ENCODE measurements around the gene ELF5. TPM values are rescaled to one million over a fixed set of nuclear protein-coding genes. Genes with fewer than 3 reads are reported as not detected.

Gene ELF5
- total and polyA plus RNA-seq, 2 donors (not counting 1 experiment from before 2014, with no cell fraction given) = not detected

- DNase-seq (ENCODE audit: low read depth in 2 of 2) = no peak
- Histone ChIP-seq H4K20me1 (ENCODE audit: control insufficient read depth, extremely low read depth, insufficient read depth, low read length) (no peaks in the 10 kb centered on the region), H3K79me2 (ENCODE audit: control insufficient read depth, insufficient read depth, low read length) (no peaks in the 10 kb centered on the region), H3K36me3 (ENCODE audit: control insufficient read depth, insufficient read depth, low read length) (peaks cover 5% of the 10 kb centered on the region), H3K27me3 (ENCODE audit: control insufficient read depth, insufficient read depth, low read length) (no peaks in the 10 kb centered on the region), H3K9ac (ENCODE audit: insufficient read depth, low read length) (no peak overlapping the region), H3K4me1 (ENCODE audit: control insufficient read depth, extremely low read depth, insufficient read depth, low read length) (no peaks in the 10 kb centered on the region), H2AFZ (ENCODE audit: low read length) (no peak overlapping the region), H3K9me3 (ENCODE audit: control insufficient read depth, insufficient read depth, low read depth, low read length) (no peaks in the 10 kb centered on the region), H3K4me3 (replicated peaks in 1 of 4; ENCODE audit: control extremely low read depth in 1 of 4, insufficient read depth in 1 of 4, low read depth in 3 of 4, low read length in 4 of 4) (no peak overlapping the region), H3K4me2 (ENCODE audit: extremely low read depth, insufficient read depth, low read length) (no peak overlapping the region), H3K27ac (ENCODE audit: insufficient read depth, low read length) (no peak overlapping the region)
- no peak for TF ChIP-seq EZH2 (IDR thresholded peaks at IDR 0.05; ENCODE audit: low read length, missing control alignments)
- TF ChIP-seq CTCF (conservative IDR thresholded peaks at IDR 0.05 in 1 of 2, IDR thresholded peaks at IDR 0.05 in 1 of 2; ENCODE audit: low read depth in 1 of 2, low read length in 2 of 2) = no peak
Observed at GRCh38 chr11:34458525-34458924, 55.1 kb downstream of the ELF5 start.

GRCh38 chr11:34457607-34458006, 56.0 kb downstream of the ELF5 start:
- H3K9me3 ChIP-seq (ENCODE audit: control insufficient read depth, insufficient read depth, low read depth, low read length) = no peaks in the 10 kb centered on the region
- H3K36me3 ChIP-seq (ENCODE audit: control insufficient read depth, insufficient read depth, low read length) = peaks cover 8% of the 10 kb centered on the region
- no peak overlapping the region for H3K27ac ChIP-seq (ENCODE audit: insufficient read depth, low read length)
- H3K27me3 ChIP-seq (ENCODE audit: control insufficient read depth, insufficient read depth, low read length) = no peaks in the 10 kb centered on the region
- DNase-seq (ENCODE audit: low read depth in 2 of 2) = no peak
- no peaks in the 10 kb centered on the region for H4K20me1 ChIP-seq (ENCODE audit: control insufficient read depth, extremely low read depth, insufficient read depth, low read length)
- H3K4me1 ChIP-seq (ENCODE audit: control insufficient read depth, extremely low read depth, insufficient read depth, low read length) = no peaks in the 10 kb centered on the region
- H2AFZ ChIP-seq (ENCODE audit: low read length) = no peak overlapping the region
- no peak overlapping the region for H3K4me3 ChIP-seq (replicated peaks in 1 of 4; ENCODE audit: control extremely low read depth in 1 of 4, insufficient read depth in 1 of 4, low read depth in 3 of 4, low read length in 4 of 4)
- no peak overlapping the region for H3K9ac ChIP-seq (ENCODE audit: insufficient read depth, low read length)
- H3K4me2 ChIP-seq (ENCODE audit: extremely low read depth, insufficient read depth, low read length) = no peak overlapping the region
- no peaks in the 10 kb centered on the region for H3K79me2 ChIP-seq (ENCODE audit: control insufficient read depth, insufficient read depth, low read length)
- TF ChIP-seq EZH2 (IDR thresholded peaks at IDR 0.05; ENCODE audit: low read length, missing control alignments) = no peak
- TF ChIP-seq CTCF (conservative IDR thresholded peaks at IDR 0.05 in 1 of 2, IDR thresholded peaks at IDR 0.05 in 1 of 2; ENCODE audit: low read depth in 1 of 2, low read length in 2 of 2) = no peak

GRCh38 chr11:34454308-34455032, 59.1 kb downstream of the ELF5 start:
- Histone ChIP-seq H3K4me2 (ENCODE audit: extremely low read depth, insufficient read depth, low read length) (no peak overlapping the region), H3K4me1 (ENCODE audit: control insufficient read depth, extremely low read depth, insufficient read depth, low read length) (no peaks in the 10 kb centered on the region), H4K20me1 (ENCODE audit: control insufficient read depth, extremely low read depth, insufficient read depth, low read length) (no peaks in the 10 kb centered on the region), H3K36me3 (ENCODE audit: control insufficient read depth, insufficient read depth, low read length) (peaks cover 6% of the 10 kb centered on the region), H3K27me3 (ENCODE audit: control insufficient read depth, insufficient read depth, low read length) (no peaks in the 10 kb centered on the region), H3K27ac (ENCODE audit: insufficient read depth, low read length) (no peak overlapping the region), H3K9ac (ENCODE audit: insufficient read depth, low read length) (no peak overlapping the region), H3K4me3 (replicated peaks in 1 of 4; ENCODE audit: control extremely low read depth in 1 of 4, insufficient read depth in 1 of 4, low read depth in 3 of 4, low read length in 4 of 4) (no peak overlapping the region), H3K9me3 (ENCODE audit: control insufficient read depth, insufficient read depth, low read depth, low read length) (no peaks in the 10 kb centered on the region), H2AFZ (ENCODE audit: low read length) (no peak overlapping the region), H3K79me2 (ENCODE audit: control insufficient read depth, insufficient read depth, low read length) (no peaks in the 10 kb centered on the region)
- no peak for DNase-seq (ENCODE audit: low read depth in 2 of 2)
- no peak for TF ChIP-seq CTCF (conservative IDR thresholded peaks at IDR 0.05 in 1 of 2, IDR thresholded peaks at IDR 0.05 in 1 of 2; ENCODE audit: low read depth in 1 of 2, low read length in 2 of 2)
- no peak for TF ChIP-seq EZH2 (IDR thresholded peaks at IDR 0.05; ENCODE audit: low read length, missing control alignments)
